Liver (tissue), 9 donors: ENCODE measurements around the gene VPS37D. TPM values are rescaled to one million over a fixed set of nuclear protein-coding genes. Genes with fewer than 3 reads are reported as not detected.

Source experiments
- DNase-seq: peaks from one replicate; pipeline ENCODE4 v3.0.0-alpha.2; 2017; ENCODE audit warnings: low spot score
- H3K27ac ChIP-seq, 2 donors: one replicate each; pipeline ENCODE4 v1.7.0; 2013; ENCODE audit warnings: inconsistent platforms in 2 of 2, low read length in 2 of 2, control low read depth in 1 of 2, low read depth in 1 of 2, mild to moderate bottlenecking in 1 of 2
- H3K27me3 ChIP-seq, 4 donors: one replicate each; pipeline versions ENCODE4 v1.6.1 to v1.7.0; 2013; ENCODE audit warnings: low read length in 3 of 4, inconsistent platforms in 1 of 4, mild to moderate bottlenecking in 1 of 4, moderate library complexity in 1 of 4; ENCODE audit not compliant: control insufficient read depth in 4 of 4, insufficient read depth in 4 of 4
- H3K36me3 ChIP-seq, 4 donors: one replicate each; pipeline versions ENCODE4 v1.6.1 to v1.7.0; 2013; ENCODE audit warnings: low read length in 3 of 4, mild to moderate bottlenecking in 3 of 4, low read depth in 1 of 4, moderate library complexity in 1 of 4; ENCODE audit not compliant: control insufficient read depth in 4 of 4, insufficient read depth in 3 of 4
- H3K4me1 ChIP-seq, 4 donors: one replicate each; pipeline versions ENCODE4 v1.6.1 to v1.7.0; 2013; ENCODE audit warnings: low read length in 3 of 4, mild to moderate bottlenecking in 3 of 4, moderate library complexity in 1 of 4; ENCODE audit not compliant: control insufficient read depth in 4 of 4, insufficient read depth in 4 of 4
- H3K4me3 ChIP-seq, 3 donors: one replicate each; pipeline versions ENCODE4 v1.6.1 to v1.7.0; 2013; ENCODE audit warnings: low read length in 3 of 3, control low read depth in 1 of 3, low read depth in 1 of 3, mild to moderate bottlenecking in 1 of 3
- H3K9ac ChIP-seq, 2 donors: one replicate each; pipeline ENCODE4 v1.7.0; 2013; ENCODE audit warnings: low read length in 2 of 2, mild to moderate bottlenecking in 2 of 2, moderate library complexity in 2 of 2, control low read depth in 1 of 2, low read depth in 1 of 2
- H3K9me3 ChIP-seq, 4 donors: one replicate each; pipeline versions ENCODE4 v1.6.1 to v1.7.0; 2013; ENCODE audit warnings: low read length in 3 of 4; ENCODE audit not compliant: control insufficient read depth in 4 of 4
- EGR1 ChIP-seq, 2 donors: IDR thresholded peaks; 2 replicates each; pipeline ENCODE4 v1.6.1; 2016 to 2018; ENCODE audit warnings: antibody characterized with exemption in 2 of 2, low read depth in 2 of 2
- FOXA1 ChIP-seq: IDR thresholded peaks from 2 replicates; pipeline ENCODE4 v1.6.1; 2016; ENCODE audit warnings: antibody characterized with exemption
- FOXA2 ChIP-seq: IDR thresholded peaks from 2 replicates; pipeline ENCODE4 v1.6.1; 2016; ENCODE audit warnings: antibody characterized with exemption
- GABPA ChIP-seq, 2 donors: IDR thresholded peaks in 1 of 2; conservative IDR thresholded peaks in 1 of 2; 2 replicates each; pipeline ENCODE4 v1.6.1; 2016; ENCODE audit warnings: antibody characterized with exemption in 2 of 2, mild to moderate bottlenecking in 1 of 2, moderate library complexity in 1 of 2
- JUND ChIP-seq, 2 donors: IDR thresholded peaks; 2 replicates each; pipeline ENCODE4 v1.6.1; 2016; ENCODE audit warnings: antibody characterized with exemption in 2 of 2
- NR2F2 ChIP-seq: IDR thresholded peaks from 2 replicates; pipeline ENCODE4 v1.6.1; 2016; ENCODE audit warnings: antibody characterized with exemption
- RAD21 ChIP-seq, 2 donors: IDR thresholded peaks; 2 replicates each; pipeline ENCODE4 v1.6.1; 2016; ENCODE audit warnings: antibody characterized with exemption in 2 of 2, mild to moderate bottlenecking in 2 of 2
- SP1 ChIP-seq: IDR thresholded peaks from 2 replicates; pipeline ENCODE4 v1.6.1; 2018; ENCODE audit warnings: antibody characterized with exemption, mild to moderate bottlenecking
- TAF1 ChIP-seq: conservative IDR thresholded peaks from 2 replicates; pipeline ENCODE4 v1.6.1; 2016; ENCODE audit warnings: antibody characterized with exemption, mild to moderate bottlenecking
- YY1 ChIP-seq: IDR thresholded peaks from 2 replicates; pipeline ENCODE4 v1.6.1; 2016; ENCODE audit warnings: antibody characterized with exemption, mild to moderate bottlenecking
- WGBS: extraction: QIAGEN DNeasy Blood & Tissue Kit; methylation state at CpG from one replicate; pipeline ENCODE4 v1.1.7; 2013; 5-methylcytosine and 5-hydroxymethylcytosine counted together
- polyA plus RNA-seq, 2 donors: library from polyadenylated mRNA; stranded (reverse) in 1 of 2; unstranded in 1 of 2; fragments of 200-250 nt in 1 of 2; fragments of >200 nt in 1 of 2; fragmentation: Nextera tagmentation in 1 of 2; extraction: Ambion mirVana in 1 of 2; gene quantifications; one replicate each; pipeline versions ENCODE4 v1.2.1 to v1.2.3, GENCODE V29; 2013 to 2015
- total RNA-seq, 2 donors: library from RNA; depleted of rRNA; stranded (reverse); fragments of >200 nt; gene quantifications; one replicate each; pipeline ENCODE4 v1.2.3, GENCODE V29; 2014
- TF ChIP-seq, protein P1 (sequence below): IDR thresholded peaks from 2 replicates; pipeline ENCODE4 v1.6.1; 2016; ENCODE audit warnings: antibody characterized with exemption, mild to moderate bottlenecking
- TF ChIP-seq, protein P2 (sequence below): IDR thresholded peaks from 2 replicates; pipeline ENCODE4 v1.6.1; 2016; ENCODE audit warnings: antibody characterized with exemption
- TF ChIP-seq, protein P3 (sequence below): fragments of 150-350 bp; IDR thresholded peaks from 2 replicates; pipeline ENCODE4 v1.5.1; 2017; ENCODE audit warnings: improper control_type of control experiment, low read depth, low read length; ENCODE audit not compliant: missing input control
- TF ChIP-seq, protein P4 (sequence below): IDR thresholded peaks from 2 replicates; pipeline ENCODE4 v1.6.1; 2016; ENCODE audit warnings: antibody characterized with exemption
- donor health status: healthy.
- donor health status: healthy.
- donor health status: healthy.
- donor health status: healthy.
- donor health status: healthy.

The VPS37D gene
- total and polyA plus RNA-seq, 4 donors: 0.38 to 3.3 (median 1.3) TPM

DNA sequence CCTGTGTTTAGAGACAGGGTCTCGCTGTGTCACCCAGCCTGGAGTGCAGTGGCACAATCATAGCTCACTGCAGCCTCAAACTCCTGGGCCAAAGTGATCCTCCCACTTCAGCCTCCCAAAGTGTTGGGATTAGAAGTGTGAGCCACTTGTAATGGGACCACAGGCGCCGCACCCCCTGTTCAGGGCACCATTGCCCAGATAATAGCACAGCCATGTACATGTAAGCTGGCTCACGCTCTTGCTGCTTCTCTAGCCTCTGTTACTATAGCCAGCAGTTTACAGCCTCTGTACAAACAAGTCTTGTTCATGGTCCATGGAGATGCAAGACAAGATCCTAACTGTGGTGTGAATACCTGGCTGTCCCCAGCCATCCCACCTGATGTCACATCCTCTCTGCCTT lies 39.1 kb upstream of the VPS37D start:
- H3K27ac ChIP-seq: no peak overlapping the region
- H3K4me1 ChIP-seq: peaks cover under 1 to 14% (median 6%) of the 10 kb centered on the region in 4 donors
- H3K27me3 ChIP-seq: no peaks in the 10 kb centered on the region
- no peak overlapping the region for H3K9ac ChIP-seq
- DNase-seq: no peak
- H3K9me3 ChIP-seq: no peaks in the 10 kb centered on the region
- H3K4me3 ChIP-seq: no peak overlapping the region
- H3K36me3 ChIP-seq: no peaks in the 10 kb centered on the region
- 73% methylated on average over 4 of the region's 4 CpGs for WGBS
- TF ChIP-seq FOXA1 (no peak), EGR1 (IDR thresholded peaks at IDR 0.05; ENCODE audit: low read depth in 2 of 2) (no peak), JUND (IDR thresholded peaks at IDR 0.05) (no peak), YY1 (no peak), TAF1 (no peak), RAD21 (IDR thresholded peaks at IDR 0.05) (no peak), GABPA (IDR thresholded peaks at IDR 0.05 in 1 of 2, conservative IDR thresholded peaks at IDR 0.05 in 1 of 2) (no peak), NR2F2 (no peak), SP1 (no peak)
- TF ChIP-seq, protein P1, sequence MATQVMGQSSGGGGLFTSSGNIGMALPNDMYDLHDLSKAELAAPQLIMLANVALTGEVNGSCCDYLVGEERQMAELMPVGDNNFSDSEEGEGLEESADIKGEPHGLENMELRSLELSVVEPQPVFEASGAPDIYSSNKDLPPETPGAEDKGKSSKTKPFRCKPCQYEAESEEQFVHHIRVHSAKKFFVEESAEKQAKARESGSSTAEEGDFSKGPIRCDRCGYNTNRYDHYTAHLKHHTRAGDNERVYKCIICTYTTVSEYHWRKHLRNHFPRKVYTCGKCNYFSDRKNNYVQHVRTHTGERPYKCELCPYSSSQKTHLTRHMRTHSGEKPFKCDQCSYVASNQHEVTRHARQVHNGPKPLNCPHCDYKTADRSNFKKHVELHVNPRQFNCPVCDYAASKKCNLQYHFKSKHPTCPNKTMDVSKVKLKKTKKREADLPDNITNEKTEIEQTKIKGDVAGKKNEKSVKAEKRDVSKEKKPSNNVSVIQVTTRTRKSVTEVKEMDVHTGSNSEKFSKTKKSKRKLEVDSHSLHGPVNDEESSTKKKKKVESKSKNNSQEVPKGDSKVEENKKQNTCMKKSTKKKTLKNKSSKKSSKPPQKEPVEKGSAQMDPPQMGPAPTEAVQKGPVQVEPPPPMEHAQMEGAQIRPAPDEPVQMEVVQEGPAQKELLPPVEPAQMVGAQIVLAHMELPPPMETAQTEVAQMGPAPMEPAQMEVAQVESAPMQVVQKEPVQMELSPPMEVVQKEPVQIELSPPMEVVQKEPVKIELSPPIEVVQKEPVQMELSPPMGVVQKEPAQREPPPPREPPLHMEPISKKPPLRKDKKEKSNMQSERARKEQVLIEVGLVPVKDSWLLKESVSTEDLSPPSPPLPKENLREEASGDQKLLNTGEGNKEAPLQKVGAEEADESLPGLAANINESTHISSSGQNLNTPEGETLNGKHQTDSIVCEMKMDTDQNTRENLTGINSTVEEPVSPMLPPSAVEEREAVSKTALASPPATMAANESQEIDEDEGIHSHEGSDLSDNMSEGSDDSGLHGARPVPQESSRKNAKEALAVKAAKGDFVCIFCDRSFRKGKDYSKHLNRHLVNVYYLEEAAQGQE: no peak
- TF ChIP-seq, protein P2, sequence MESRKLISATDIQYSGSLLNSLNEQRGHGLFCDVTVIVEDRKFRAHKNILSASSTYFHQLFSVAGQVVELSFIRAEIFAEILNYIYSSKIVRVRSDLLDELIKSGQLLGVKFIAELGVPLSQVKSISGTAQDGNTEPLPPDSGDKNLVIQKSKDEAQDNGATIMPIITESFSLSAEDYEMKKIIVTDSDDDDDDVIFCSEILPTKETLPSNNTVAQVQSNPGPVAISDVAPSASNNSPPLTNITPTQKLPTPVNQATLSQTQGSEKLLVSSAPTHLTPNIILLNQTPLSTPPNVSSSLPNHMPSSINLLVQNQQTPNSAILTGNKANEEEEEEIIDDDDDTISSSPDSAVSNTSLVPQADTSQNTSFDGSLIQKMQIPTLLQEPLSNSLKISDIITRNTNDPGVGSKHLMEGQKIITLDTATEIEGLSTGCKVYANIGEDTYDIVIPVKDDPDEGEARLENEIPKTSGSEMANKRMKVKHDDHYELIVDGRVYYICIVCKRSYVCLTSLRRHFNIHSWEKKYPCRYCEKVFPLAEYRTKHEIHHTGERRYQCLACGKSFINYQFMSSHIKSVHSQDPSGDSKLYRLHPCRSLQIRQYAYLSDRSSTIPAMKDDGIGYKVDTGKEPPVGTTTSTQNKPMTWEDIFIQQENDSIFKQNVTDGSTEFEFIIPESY: no peak
- TF ChIP-seq, protein P3, sequence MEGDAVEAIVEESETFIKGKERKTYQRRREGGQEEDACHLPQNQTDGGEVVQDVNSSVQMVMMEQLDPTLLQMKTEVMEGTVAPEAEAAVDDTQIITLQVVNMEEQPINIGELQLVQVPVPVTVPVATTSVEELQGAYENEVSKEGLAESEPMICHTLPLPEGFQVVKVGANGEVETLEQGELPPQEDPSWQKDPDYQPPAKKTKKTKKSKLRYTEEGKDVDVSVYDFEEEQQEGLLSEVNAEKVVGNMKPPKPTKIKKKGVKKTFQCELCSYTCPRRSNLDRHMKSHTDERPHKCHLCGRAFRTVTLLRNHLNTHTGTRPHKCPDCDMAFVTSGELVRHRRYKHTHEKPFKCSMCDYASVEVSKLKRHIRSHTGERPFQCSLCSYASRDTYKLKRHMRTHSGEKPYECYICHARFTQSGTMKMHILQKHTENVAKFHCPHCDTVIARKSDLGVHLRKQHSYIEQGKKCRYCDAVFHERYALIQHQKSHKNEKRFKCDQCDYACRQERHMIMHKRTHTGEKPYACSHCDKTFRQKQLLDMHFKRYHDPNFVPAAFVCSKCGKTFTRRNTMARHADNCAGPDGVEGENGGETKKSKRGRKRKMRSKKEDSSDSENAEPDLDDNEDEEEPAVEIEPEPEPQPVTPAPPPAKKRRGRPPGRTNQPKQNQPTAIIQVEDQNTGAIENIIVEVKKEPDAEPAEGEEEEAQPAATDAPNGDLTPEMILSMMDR: no peak
- TF ChIP-seq, protein P4, sequence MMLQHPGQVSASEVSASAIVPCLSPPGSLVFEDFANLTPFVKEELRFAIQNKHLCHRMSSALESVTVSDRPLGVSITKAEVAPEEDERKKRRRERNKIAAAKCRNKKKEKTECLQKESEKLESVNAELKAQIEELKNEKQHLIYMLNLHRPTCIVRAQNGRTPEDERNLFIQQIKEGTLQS: no peak

DNA sequence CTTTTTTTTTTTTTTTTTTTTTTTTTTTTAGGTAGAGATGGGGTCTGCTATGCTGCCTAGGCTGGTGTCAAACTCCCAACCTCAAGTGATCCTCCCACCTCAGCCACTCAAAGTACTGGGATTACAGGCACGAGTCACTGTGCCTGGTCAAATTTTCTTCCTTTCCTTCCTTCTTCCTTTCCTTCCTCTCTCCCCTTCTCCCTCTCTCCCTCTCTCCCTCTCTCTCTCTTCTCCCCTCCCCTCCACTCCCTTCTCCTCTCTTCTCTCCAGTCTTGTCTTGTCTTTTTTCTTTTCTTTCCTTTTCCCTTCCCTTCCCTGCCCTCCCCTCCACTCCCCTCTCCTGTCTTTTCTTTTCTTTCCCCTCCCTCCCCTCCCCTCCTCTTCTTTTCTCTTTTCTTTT lies 36.1 kb upstream of the VPS37D start:
- TF ChIP-seq, protein P2: no peak
- no peak for TF ChIP-seq TAF1
- TF ChIP-seq FOXA2: no peak
- Histone ChIP-seq H3K9me3 (no peaks in the 10 kb centered on the region), H3K9ac (no peak overlapping the region), H3K36me3 (no peaks in the 10 kb centered on the region), H3K4me3 (no peak overlapping the region), H3K27me3 (no peaks in the 10 kb centered on the region), H3K4me1 (peaks cover 1 to 15% (median 8%) of the 10 kb centered on the region in 4 donors), H3K27ac (no peak overlapping the region)
- WGBS: 46% methylated on average over 1 of the region's 1 CpG
- DNase-seq: no peak
